HepG2 (cell line): ENCODE results near the gene ALDOA. TPM values are rescaled to one million over a fixed set of nuclear protein-coding genes. Genes with fewer than 3 reads are reported as not detected.

Source experiments
- AHR ChIP-seq: IDR thresholded peaks from 2 replicates; pipeline ENCODE4 v1.6.1; 2018; ENCODE audit warnings: missing genetic modification reagents, missing compliant biosample characterization
- ELF4 ChIP-seq: sonication (generic); formaldehyde crosslinking; IDR thresholded peaks from 2 replicates; pipeline ENCODE4 v1.5.0; 2020; ENCODE audit warnings: missing genetic modification reagents, mild to moderate bottlenecking, moderate library complexity, borderline replicate concordance
- GABPB1 ChIP-seq: IDR thresholded peaks from 2 replicates; pipeline ENCODE4 v1.6.1; 2016; ENCODE audit warnings: mild to moderate bottlenecking, missing genetic modification reagents, moderate library complexity, missing compliant biosample characterization
- HCFC1 ChIP-seq: fragments of 150-350 bp; IDR thresholded peaks from 2 replicates; pipeline ENCODE4 v1.6.1; 2014; ENCODE audit warnings: low read depth, low read length
- HDAC1 ChIP-seq: sonication (generic); formaldehyde crosslinking; IDR thresholded peaks from 2 replicates; pipeline ENCODE4 v1.5.1; 2020; ENCODE audit warnings: mild to moderate bottlenecking, missing genetic modification reagents
- HMGA1 ChIP-seq: sonication (generic); formaldehyde crosslinking; conservative IDR thresholded peaks from 2 replicates; pipeline ENCODE4 v1.4.0; 2020; ENCODE audit warnings: missing genetic modification reagents
- KAT8 ChIP-seq: IDR thresholded peaks from 2 replicates; pipeline ENCODE4 v1.6.1; 2016; ENCODE audit warnings: missing genetic modification reagents, missing compliant biosample characterization
- NR2F6 ChIP-seq, 2 experiments: IDR thresholded peaks; 2 replicates each; pipeline ENCODE4 v1.6.1; 2016; ENCODE audit warnings: antibody characterized with exemption in 1 of 2, mild to moderate bottlenecking in 1 of 2
- RBAK ChIP-seq: sonication (generic); formaldehyde crosslinking; IDR thresholded peaks from 2 replicates; pipeline ENCODE4 v1.5.1; 2020; ENCODE audit warnings: mild to moderate bottlenecking, missing genetic modification reagents
- SAP130 ChIP-seq: IDR thresholded peaks from 2 replicates; pipeline ENCODE4 v1.6.1; 2016; ENCODE audit warnings: low read depth
- SMAD3 ChIP-seq: sonication (generic); formaldehyde crosslinking; IDR thresholded peaks from 2 replicates; pipeline ENCODE4 v1.4.0; 2020; ENCODE audit warnings: missing genetic modification reagents
- SMC3 ChIP-seq: IDR thresholded peaks from 2 replicates; pipeline ENCODE4 v1.6.1; 2011; ENCODE audit warnings: low read length, improper control_type of control experiment
- SP1 ChIP-seq, 2 experiments: fragments of 450-650 bp in 1 of 2; sonication (generic) in 1 of 2; formaldehyde crosslinking in 1 of 2; IDR thresholded peaks; 2 replicates each; pipeline versions ENCODE4 v1.4.0 to v1.6.1; 2016 to 2020; ENCODE audit warnings: missing genetic modification reagents in 1 of 2
- TAF15 ChIP-seq: fragments of 200-400 bp; formaldehyde crosslinking; IDR thresholded peaks from one replicate; pipeline ENCODE4 v1.6.1; 2018; ENCODE audit warnings: mild to moderate bottlenecking, low read depth, low read length; ENCODE audit not compliant: poor library complexity, severe bottlenecking
- TARDBP ChIP-seq: sonication (generic); formaldehyde crosslinking; IDR thresholded peaks from 2 replicates; pipeline ENCODE4 v1.8.0; 2022; ENCODE audit warnings: mild to moderate bottlenecking, missing genetic modification reagents
- YEATS2 ChIP-seq: sonication (generic); formaldehyde crosslinking; IDR thresholded peaks from 2 replicates; pipeline ENCODE4 v1.4.0; 2020; ENCODE audit warnings: missing genetic modification reagents, borderline replicate concordance
- ZNF605 ChIP-seq: sonication (generic); formaldehyde crosslinking; IDR thresholded peaks from 2 replicates; pipeline ENCODE4 v1.8.0; 2022; ENCODE audit warnings: mild to moderate bottlenecking, missing genetic modification reagents
- ZNF614 ChIP-seq: IDR thresholded peaks from 2 replicates; pipeline ENCODE4 v1.6.1; 2018; ENCODE audit warnings: missing biosample characterization, missing genetic modification reagents, inconsistent platforms, borderline replicate concordance
- polyA plus RNA-seq, 8 experiments: library from polyadenylated mRNA; depleted of rRNA in 3 of 8; stranded (reverse) in 7 of 8; unstranded in 1 of 8; fragments of >200 nt; fragmentation: Illumina TruSeq in 4 of 8; extraction: Trizol in 4 of 8; gene quantifications; 2 replicates each; pipeline versions ENCODE4 v1.2.1 to v1.2.3, GENCODE V29; 2011 to 2016; ENCODE audit warnings: low read depth in 4 of 8, missing spikeins in 1 of 8, mixed read lengths in 1 of 8; ENCODE audit not compliant: insufficient read depth in 1 of 8
- total RNA-seq, 5 experiments: library from RNA; depleted of rRNA; stranded (reverse); fragments of >200 nt; fragmentation: Illumina TruSeq; extraction: Trizol; gene quantifications; 2 replicates each; pipeline ENCODE4 v1.2.3, GENCODE V29; 2016; ENCODE audit warnings: low read depth in 1 of 5
- TF ChIP-seq, protein P1 (sequence below): sonication (generic); formaldehyde crosslinking; IDR thresholded peaks from 2 replicates; pipeline ENCODE4 v1.9.0; 2022; ENCODE audit warnings: low read depth, missing genetic modification reagents
- TF ChIP-seq, protein P2 (sequence below): sonication (generic); formaldehyde crosslinking; IDR thresholded peaks from 2 replicates; pipeline ENCODE4 v1.5.0; 2020; ENCODE audit warnings: mild to moderate bottlenecking, missing genetic modification reagents, moderate library complexity
- TF ChIP-seq, protein P3 (sequence below): sonication (generic); formaldehyde crosslinking; IDR thresholded peaks from 2 replicates; pipeline ENCODE4 v1.4.0; 2020; ENCODE audit warnings: missing genetic modification reagents, mild to moderate bottlenecking, borderline replicate concordance
- TF ChIP-seq, protein P4 (sequence below), 2 experiments: sonication (generic) in 1 of 2; formaldehyde crosslinking in 1 of 2; IDR thresholded peaks; 2 replicates each; pipeline versions ENCODE4 v1.4.0 to v1.6.1; 2018 to 2020; ENCODE audit warnings: missing genetic modification reagents in 2 of 2, borderline replicate concordance in 1 of 2, low read depth in 1 of 2, mild to moderate bottlenecking in 1 of 2, missing biosample characterization in 1 of 2
- TF ChIP-seq, protein P5 (sequence below): IDR thresholded peaks from 2 replicates; pipeline ENCODE4 v1.6.1; 2012; ENCODE audit warnings: inconsistent platforms

The ALDOA gene
- total and polyA plus RNA-seq, 2 of the 13 experiments (the other 11 are each of a cell fraction or from before 2014, with no cell fraction given) = 925 to 1,884 TPM

DNA sequence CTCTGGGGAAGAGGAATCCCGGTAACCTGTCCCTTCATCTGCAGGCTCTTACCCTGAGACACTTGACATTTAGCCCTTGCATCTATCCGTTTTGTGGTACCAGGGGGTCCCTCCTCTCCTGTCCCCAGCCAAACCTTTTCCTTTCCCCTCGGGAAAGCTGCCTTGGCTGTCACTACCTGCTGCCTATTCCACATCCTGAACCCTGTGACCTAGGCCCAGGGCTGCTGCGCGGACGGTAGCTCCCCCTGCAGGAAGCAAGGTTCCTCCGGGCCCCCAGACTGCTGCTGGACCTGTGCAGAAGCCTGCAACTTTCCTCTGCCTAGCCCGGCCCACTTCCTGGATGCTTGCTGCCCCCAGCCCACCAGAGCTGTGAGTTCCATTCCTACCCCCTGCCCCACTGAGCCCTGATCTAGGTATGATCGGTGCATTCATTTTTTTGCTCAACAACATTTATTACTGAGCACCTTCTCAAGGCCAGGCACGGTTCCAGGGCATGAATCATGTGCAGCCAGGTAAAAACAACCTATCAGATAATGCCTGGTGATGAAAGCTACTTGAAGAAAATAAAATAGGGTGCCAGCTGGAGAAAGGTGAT, 10.5 kb upstream of the ALDOA start (continued):
- TF ChIP-seq TARDBP (CRISPR knock-in tag) (0 out of 2 replicates have a peak, but pooled peaks have one; percentile 50), HCFC1 (no peak), HMGA1 (CRISPR knock-in tag) (no peak), HDAC1 (peak; percentile 52; the same call in 1 of the 2 replicates), SMC3 (peak; percentile 42), TAF15 (no peak), GABPB1 (CRISPR knock-in tag) (peak; percentile 60), ELF4 (CRISPR knock-in tag) (no peak), SAP130 (CRISPR knock-in tag) (peak; percentile 72), ZNF614 (CRISPR knock-in tag) (peak; percentile 37; the same call in 1 of the 2 replicates), KAT8 (CRISPR knock-in tag) (peak; percentile 40; the same call in 1 of the 2 replicates), ZNF605 (0 out of 2 replicates have a peak, but pooled peaks have one; percentile 25), AHR (peak; percentile 60; the same call in 1 of the 2 replicates), SP1 (IDR thresholded peaks at IDR 0.05) (no peak), SP1 (CRISPR knock-in tag; IDR thresholded peaks at IDR 0.05) (0 out of 2 replicates have a peak, but pooled peaks have one; percentile 23), NR2F6 (IDR thresholded peaks at IDR 0.05) (peak; percentile 56; the same call in 1 of the 2 replicates), NR2F6 (CRISPR knock-in tag; IDR thresholded peaks at IDR 0.05) (peak; percentile 81), RBAK (CRISPR knock-in tag) (0 out of 2 replicates have a peak, but pooled peaks have one; percentile 26), YEATS2 (CRISPR knock-in tag) (peak; percentile 48; the same call in 1 of the 2 replicates), SMAD3 (CRISPR knock-in tag) (0 out of 2 replicates have a peak, but pooled peaks have one; percentile 16)
- TF ChIP-seq, protein P1, sequence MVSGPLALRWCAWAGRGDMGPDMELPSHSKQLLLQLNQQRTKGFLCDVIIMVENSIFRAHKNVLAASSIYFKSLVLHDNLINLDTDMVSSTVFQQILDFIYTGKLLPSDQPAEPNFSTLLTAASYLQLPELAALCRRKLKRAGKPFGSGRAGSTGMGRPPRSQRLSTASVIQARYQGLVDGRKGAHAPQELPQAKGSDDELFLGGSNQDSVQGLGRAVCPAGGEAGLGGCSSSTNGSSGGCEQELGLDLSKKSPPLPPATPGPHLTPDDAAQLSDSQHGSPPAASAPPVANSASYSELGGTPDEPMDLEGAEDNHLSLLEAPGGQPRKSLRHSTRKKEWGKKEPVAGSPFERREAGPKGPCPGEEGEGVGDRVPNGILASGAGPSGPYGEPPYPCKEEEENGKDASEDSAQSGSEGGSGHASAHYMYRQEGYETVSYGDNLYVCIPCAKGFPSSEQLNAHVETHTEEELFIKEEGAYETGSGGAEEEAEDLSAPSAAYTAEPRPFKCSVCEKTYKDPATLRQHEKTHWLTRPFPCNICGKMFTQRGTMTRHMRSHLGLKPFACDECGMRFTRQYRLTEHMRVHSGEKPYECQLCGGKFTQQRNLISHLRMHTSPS = no peak
- TF ChIP-seq, protein P2, sequence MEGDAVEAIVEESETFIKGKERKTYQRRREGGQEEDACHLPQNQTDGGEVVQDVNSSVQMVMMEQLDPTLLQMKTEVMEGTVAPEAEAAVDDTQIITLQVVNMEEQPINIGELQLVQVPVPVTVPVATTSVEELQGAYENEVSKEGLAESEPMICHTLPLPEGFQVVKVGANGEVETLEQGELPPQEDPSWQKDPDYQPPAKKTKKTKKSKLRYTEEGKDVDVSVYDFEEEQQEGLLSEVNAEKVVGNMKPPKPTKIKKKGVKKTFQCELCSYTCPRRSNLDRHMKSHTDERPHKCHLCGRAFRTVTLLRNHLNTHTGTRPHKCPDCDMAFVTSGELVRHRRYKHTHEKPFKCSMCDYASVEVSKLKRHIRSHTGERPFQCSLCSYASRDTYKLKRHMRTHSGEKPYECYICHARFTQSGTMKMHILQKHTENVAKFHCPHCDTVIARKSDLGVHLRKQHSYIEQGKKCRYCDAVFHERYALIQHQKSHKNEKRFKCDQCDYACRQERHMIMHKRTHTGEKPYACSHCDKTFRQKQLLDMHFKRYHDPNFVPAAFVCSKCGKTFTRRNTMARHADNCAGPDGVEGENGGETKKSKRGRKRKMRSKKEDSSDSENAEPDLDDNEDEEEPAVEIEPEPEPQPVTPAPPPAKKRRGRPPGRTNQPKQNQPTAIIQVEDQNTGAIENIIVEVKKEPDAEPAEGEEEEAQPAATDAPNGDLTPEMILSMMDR = peak; percentile 95
- TF ChIP-seq, protein P3, sequence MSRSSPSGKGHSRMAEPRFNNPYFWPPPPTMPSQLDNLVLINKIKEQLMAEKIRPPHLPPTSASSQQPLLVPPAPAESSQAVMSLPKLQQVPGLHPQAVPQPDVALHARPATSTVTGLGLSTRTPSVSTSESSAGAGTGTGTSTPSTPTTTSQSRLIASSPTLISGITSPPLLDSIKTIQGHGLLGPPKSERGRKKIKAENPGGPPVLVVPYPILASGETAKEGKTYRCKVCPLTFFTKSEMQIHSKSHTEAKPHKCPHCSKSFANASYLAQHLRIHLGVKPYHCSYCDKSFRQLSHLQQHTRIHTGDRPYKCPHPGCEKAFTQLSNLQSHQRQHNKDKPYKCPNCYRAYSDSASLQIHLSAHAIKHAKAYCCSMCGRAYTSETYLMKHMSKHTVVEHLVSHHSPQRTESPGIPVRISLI = no peak
- TF ChIP-seq, protein P4, sequence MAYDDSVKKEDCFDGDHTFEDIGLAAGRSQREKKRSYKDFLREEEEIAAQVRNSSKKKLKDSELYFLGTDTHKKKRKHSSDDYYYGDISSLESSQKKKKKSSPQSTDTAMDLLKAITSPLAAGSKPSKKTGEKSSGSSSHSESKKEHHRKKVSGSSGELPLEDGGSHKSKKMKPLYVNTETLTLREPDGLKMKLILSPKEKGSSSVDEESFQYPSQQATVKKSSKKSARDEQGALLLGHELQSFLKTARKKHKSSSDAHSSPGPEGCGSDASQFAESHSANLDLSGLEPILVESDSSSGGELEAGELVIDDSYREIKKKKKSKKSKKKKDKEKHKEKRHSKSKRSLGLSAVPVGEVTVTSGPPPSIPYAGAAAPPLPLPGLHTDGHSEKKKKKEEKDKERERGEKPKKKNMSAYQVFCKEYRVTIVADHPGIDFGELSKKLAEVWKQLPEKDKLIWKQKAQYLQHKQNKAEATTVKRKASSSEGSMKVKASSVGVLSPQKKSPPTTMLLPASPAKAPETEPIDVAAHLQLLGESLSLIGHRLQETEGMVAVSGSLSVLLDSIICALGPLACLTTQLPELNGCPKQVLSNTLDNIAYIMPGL (CRISPR knock-in tag; IDR thresholded peaks at IDR 0.05; ENCODE audit: borderline replicate concordance in 1 of 2, low read depth in 1 of 2) = peak; percentile 82 to 91
- TF ChIP-seq, protein P5, sequence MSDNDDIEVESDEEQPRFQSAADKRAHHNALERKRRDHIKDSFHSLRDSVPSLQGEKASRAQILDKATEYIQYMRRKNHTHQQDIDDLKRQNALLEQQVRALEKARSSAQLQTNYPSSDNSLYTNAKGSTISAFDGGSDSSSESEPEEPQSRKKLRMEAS = peak; percentile 44; the same call in 1 of the 2 replicates
